Measurements from ENCODE around the gene COL9A1.

DNA sequence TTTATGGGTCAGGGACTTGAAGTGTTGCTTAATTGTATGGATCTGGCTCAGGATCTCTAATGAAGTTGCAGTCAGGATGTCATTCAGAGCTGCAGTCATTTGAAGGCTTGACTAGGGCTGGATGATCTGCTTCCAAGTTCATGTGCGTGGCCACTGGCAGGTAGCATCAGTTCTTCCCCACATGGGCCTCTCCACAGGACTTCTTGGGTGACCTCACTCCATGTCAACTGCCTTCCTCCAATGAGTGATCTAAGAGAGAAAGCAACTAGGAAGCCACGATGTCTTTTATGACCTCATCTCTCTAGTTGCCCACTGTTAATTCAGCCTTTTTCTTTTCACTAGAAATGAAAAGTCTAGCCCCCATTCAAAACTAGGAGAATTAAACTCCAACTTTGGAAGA is 104.1 kb downstream of the COL9A1 start:
- TF ChIP-seq ZNF70 (CRISPR knock-in tag; IDR thresholded peaks at IDR 0.05) (no peak), PPARA (CRISPR knock-in tag; IDR thresholded peaks at IDR 0.05; ENCODE audit: borderline replicate concordance) (no peak), RARB (CRISPR knock-in tag; IDR thresholded peaks at IDR 0.05) (no peak), SNAI2 (CRISPR knock-in tag; IDR thresholded peaks at IDR 0.05) (no peak), ZFP30 (CRISPR knock-in tag; IDR thresholded peaks at IDR 0.05) (no peak), ZC3H10 (CRISPR knock-in tag; IDR thresholded peaks at IDR 0.05) (no peak), ISL1 (CRISPR knock-in tag; IDR thresholded peaks at IDR 0.05) (no peak), BACH2 (CRISPR knock-in tag; IDR thresholded peaks at IDR 0.05; ENCODE audit: borderline replicate concordance) (no peak), ARNTL (CRISPR knock-in tag; IDR thresholded peaks at IDR 0.05; ENCODE audit: borderline replicate concordance, low read depth) (no peak)
- TF ChIP-seq, protein P1, sequence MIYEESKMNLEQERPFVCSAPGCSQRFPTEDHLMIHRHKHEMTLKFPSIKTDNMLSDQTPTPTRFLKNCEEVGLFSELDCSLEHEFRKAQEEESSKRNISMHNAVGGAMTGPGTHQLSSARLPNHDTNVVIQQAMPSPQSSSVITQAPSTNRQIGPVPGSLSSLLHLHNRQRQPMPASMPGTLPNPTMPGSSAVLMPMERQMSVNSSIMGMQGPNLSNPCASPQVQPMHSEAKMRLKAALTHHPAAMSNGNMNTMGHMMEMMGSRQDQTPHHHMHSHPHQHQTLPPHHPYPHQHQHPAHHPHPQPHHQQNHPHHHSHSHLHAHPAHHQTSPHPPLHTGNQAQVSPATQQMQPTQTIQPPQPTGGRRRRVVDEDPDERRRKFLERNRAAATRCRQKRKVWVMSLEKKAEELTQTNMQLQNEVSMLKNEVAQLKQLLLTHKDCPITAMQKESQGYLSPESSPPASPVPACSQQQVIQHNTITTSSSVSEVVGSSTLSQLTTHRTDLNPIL (CRISPR knock-in tag; IDR thresholded peaks at IDR 0.05; ENCODE audit: low read depth), result no peak
- TF ChIP-seq, protein P2, sequence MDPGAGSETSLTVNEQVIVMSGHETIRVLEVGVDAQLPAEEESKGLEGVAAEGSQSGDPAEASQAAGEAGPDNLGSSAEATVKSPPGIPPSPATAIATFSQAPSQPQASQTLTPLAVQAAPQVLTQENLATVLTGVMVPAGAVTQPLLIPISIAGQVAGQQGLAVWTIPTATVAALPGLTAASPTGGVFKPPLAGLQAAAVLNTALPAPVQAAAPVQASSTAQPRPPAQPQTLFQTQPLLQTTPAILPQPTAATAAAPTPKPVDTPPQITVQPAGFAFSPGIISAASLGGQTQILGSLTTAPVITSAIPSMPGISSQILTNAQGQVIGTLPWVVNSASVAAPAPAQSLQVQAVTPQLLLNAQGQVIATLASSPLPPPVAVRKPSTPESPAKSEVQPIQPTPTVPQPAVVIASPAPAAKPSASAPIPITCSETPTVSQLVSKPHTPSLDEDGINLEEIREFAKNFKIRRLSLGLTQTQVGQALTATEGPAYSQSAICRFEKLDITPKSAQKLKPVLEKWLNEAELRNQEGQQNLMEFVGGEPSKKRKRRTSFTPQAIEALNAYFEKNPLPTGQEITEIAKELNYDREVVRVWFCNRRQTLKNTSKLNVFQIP (CRISPR knock-in tag; IDR thresholded peaks at IDR 0.05; ENCODE audit: borderline replicate concordance, low read depth), result no peak
- TF ChIP-seq, protein P3, sequence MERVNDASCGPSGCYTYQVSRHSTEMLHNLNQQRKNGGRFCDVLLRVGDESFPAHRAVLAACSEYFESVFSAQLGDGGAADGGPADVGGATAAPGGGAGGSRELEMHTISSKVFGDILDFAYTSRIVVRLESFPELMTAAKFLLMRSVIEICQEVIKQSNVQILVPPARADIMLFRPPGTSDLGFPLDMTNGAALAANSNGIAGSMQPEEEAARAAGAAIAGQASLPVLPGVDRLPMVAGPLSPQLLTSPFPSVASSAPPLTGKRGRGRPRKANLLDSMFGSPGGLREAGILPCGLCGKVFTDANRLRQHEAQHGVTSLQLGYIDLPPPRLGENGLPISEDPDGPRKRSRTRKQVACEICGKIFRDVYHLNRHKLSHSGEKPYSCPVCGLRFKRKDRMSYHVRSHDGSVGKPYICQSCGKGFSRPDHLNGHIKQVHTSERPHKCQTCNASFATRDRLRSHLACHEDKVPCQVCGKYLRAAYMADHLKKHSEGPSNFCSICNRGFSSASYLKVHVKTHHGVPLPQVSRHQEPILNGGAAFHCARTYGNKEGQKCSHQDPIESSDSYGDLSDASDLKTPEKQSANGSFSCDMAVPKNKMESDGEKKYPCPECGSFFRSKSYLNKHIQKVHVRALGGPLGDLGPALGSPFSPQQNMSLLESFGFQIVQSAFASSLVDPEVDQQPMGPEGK (CRISPR knock-in tag; IDR thresholded peaks at IDR 0.05; ENCODE audit: borderline replicate concordance), result no peak
